HG02970 (cell line): ENCODE measurements around the gene HSPG2.
"Not testable (repeated sequence)": the region's sequence is repeated elsewhere in the genome, so short reads cannot be mapped to it uniquely, and the experiment has no call there.

ENCODE experiments used
- ATAC-seq: cut with Tn5 transposase; IDR thresholded peaks from one replicate; pipeline ENCODE4 v1.9.1; 2021; ENCODE audit warnings: mild to moderate bottlenecking, moderate library complexity, moderate number of reproducible peaks; ENCODE audit not compliant: unreplicated experiment, low FRiP score

HSPG2 gene

GRCh38 chr1:21937034-21937371, at the start of gene HSPG2:
TSS of gene HSPG2 (minus strand) at chr1:21937310. CDS start at chr1:21937217, 93 bp downstream.
- no peak for ATAC-seq

GRCh38 chr1:21986386-21986785, 49.3 kb upstream of the HSPG2 start:
- ATAC-seq, result not testable (repeated sequence)

GRCh38 chr1:21985893-21986292, 48.8 kb upstream of the HSPG2 start:
- ATAC-seq, result not testable (repeated sequence)

- not testable (repeated sequence) for ATAC-seq
Measured at GRCh38 chr1:21983539-21983938, 46.4 kb upstream of the HSPG2 start.

- ATAC-seq, result not testable (repeated sequence)
Measured at GRCh38 chr1:21982122-21982521, 45.0 kb upstream of the HSPG2 start.

GRCh38 chr1:21981253-21981652, 44.1 kb upstream of the HSPG2 start:
- not testable (repeated sequence) for ATAC-seq

- not testable (repeated sequence) for ATAC-seq
Measured at GRCh38 chr1:21980515-21981220, 43.6 kb upstream of the HSPG2 start.

GRCh38 chr1:21978209-21978608, 41.1 kb upstream of the HSPG2 start:
- ATAC-seq, result not testable (repeated sequence)

GRCh38 chr1:21976703-21977239, 39.7 kb upstream of the HSPG2 start, which contains the start of gene CELA3B:
TSS of gene CELA3B (plus strand) at chr1:21977022. CDS start at chr1:21977040, 18 bp downstream.
- ATAC-seq, result not testable (repeated sequence)

- not testable (repeated sequence) for ATAC-seq
Measured at GRCh38 chr1:21975296-21975695, 38.2 kb upstream of the HSPG2 start.

- ATAC-seq, result not testable (repeated sequence)
Measured at GRCh38 chr1:21974699-21975098, 37.6 kb upstream of the HSPG2 start.

- ATAC-seq, result not testable (repeated sequence)
Measured at GRCh38 chr1:21973948-21974347, 36.8 kb upstream of the HSPG2 start.

- not testable (repeated sequence) for ATAC-seq
Measured at GRCh38 chr1:21972973-21973441, 35.9 kb upstream of the HSPG2 start.

- not testable (repeated sequence) for ATAC-seq
Measured at GRCh38 chr1:21970523-21970922, 33.4 kb upstream of the HSPG2 start.

- ATAC-seq, result not testable (repeated sequence)
Measured at GRCh38 chr1:21969066-21969465, 32.0 kb upstream of the HSPG2 start.

GRCh38 chr1:21967216-21967615, 30.1 kb upstream of the HSPG2 start:
- ATAC-seq, result not testable (repeated sequence)

- ATAC-seq, result no peak
Measured at GRCh38 chr1:21966247-21967000, 29.3 kb upstream of the HSPG2 start.

GRCh38 chr1:21963477-21964217, 26.5 kb upstream of the HSPG2 start:
- ATAC-seq, result no peak

GRCh38 chr1:21961799-21962198, 24.7 kb upstream of the HSPG2 start:
- ATAC-seq, result no peak

GRCh38 chr1:21961337-21961736, 24.2 kb upstream of the HSPG2 start:
- no peak for ATAC-seq
